Measurements from ENCODE around the gene GANC.

GANC gene

GRCh38 chr15:42375252-42375651, 102.3 kb downstream of the GANC start:
- DNase-seq (ENCODE audit: low read depth in 2 of 2, low spot score in 1 of 2): no peak

GRCh38 chr15:42375941-42376340, 102.9 kb downstream of the GANC start:
- no peak for DNase-seq (ENCODE audit: low read depth in 2 of 2, low spot score in 1 of 2)

- DNase-seq (ENCODE audit: low read depth in 2 of 2, low spot score in 1 of 2): no peak
Measured at GRCh38 chr15:42378011-42378410, 105.0 kb downstream of the GANC start.

GRCh38 chr15:42384597-42384996, 111.6 kb downstream of the GANC start:
- DNase-seq (ENCODE audit: low read depth in 2 of 2, low spot score in 1 of 2): no peak

- no peak for DNase-seq (ENCODE audit: low read depth in 2 of 2, low spot score in 1 of 2)
Measured at GRCh38 chr15:42385206-42385979, 112.4 kb downstream of the GANC start.

- no peak for DNase-seq (ENCODE audit: low read depth in 2 of 2, low spot score in 1 of 2)
Measured at GRCh38 chr15:42385980-42386700, 113.1 kb downstream of the GANC start.

- no peak for DNase-seq (ENCODE audit: low read depth in 2 of 2, low spot score in 1 of 2)
Measured at GRCh38 chr15:42387603-42388002, 114.6 kb downstream of the GANC start.

- DNase-seq (ENCODE audit: low read depth in 2 of 2, low spot score in 1 of 2): no peak
Measured at GRCh38 chr15:42392309-42393024, 119.5 kb downstream of the GANC start.

- no peak for DNase-seq (ENCODE audit: low read depth in 2 of 2, low spot score in 1 of 2)
Measured at GRCh38 chr15:42394106-42394505, 121.1 kb downstream of the GANC start.

- DNase-seq (ENCODE audit: low read depth in 2 of 2, low spot score in 1 of 2): no peak
Measured at GRCh38 chr15:42395838-42396237, 122.8 kb downstream of the GANC start.

- no peak for DNase-seq (ENCODE audit: low read depth in 2 of 2, low spot score in 1 of 2)
Measured at GRCh38 chr15:42401544-42402454, 128.8 kb downstream of the GANC start.

GRCh38 chr15:42402455-42403205, 129.6 kb downstream of the GANC start:
- no peak for DNase-seq (ENCODE audit: low read depth in 2 of 2, low spot score in 1 of 2)

GRCh38 chr15:42403389-42403788, 130.4 kb downstream of the GANC start:
- DNase-seq (ENCODE audit: low read depth in 2 of 2, low spot score in 1 of 2): no peak

- DNase-seq (ENCODE audit: low read depth in 2 of 2, low spot score in 1 of 2): no peak
Measured at GRCh38 chr15:42404461-42405235, 131.6 kb downstream of the GANC start.

GRCh38 chr15:42405863-42406482, 133.0 kb downstream of the GANC start:
- no peak for DNase-seq (ENCODE audit: low read depth in 2 of 2, low spot score in 1 of 2)

All from stimulated activated CD8-positive, alpha-beta memory T cell treated with anti-CD3 and anti-CD28 coated beads, Interleukin-4, amount 100 ng/mL, for 1 hour (primary cell).